GM19324 (cell line): ENCODE data around the gene MYL1.

Source experiments
- ATAC-seq: cut with Tn5 transposase; IDR thresholded peaks from one replicate; pipeline ENCODE4 v1.9.1; 2021; ENCODE audit warnings: mild to moderate bottlenecking, moderate library complexity; ENCODE audit not compliant: unreplicated experiment, low FRiP score

The MYL1 gene

GRCh38 chr2:210268281-210268680 lies 46.7 kb downstream of the MYL1 start:
- ATAC-seq: peak; percentile 20

- peak; percentile 58 for ATAC-seq
Measured at GRCh38 chr2:210267698-210268097, 47.3 kb downstream of the MYL1 start.

- no peak for ATAC-seq
Measured at GRCh38 chr2:210264282-210264681, 50.7 kb downstream of the MYL1 start.

- ATAC-seq: no peak
Measured at GRCh38 chr2:210263841-210264240, 51.1 kb downstream of the MYL1 start.

GRCh38 chr2:210262036-210262435 lies 52.9 kb downstream of the MYL1 start:
- ATAC-seq: no peak

GRCh38 chr2:210259687-210260086 lies 55.3 kb downstream of the MYL1 start:
- no peak for ATAC-seq

- ATAC-seq: no peak
Measured at GRCh38 chr2:210252699-210253606, 62.0 kb downstream of the MYL1 start.

- ATAC-seq: no peak
Measured at GRCh38 chr2:210250622-210251021, 64.4 kb downstream of the MYL1 start.
